ENCODE measurements around the gene AIP.

AIP gene

GRCh38 chr11:67523556-67524479 lies 41.0 kb downstream of the AIP start:
- Histone ChIP-seq H3K27ac (ENCODE audit: low read depth, low read length, severe bottlenecking) (no peak overlapping the region), H3K36me3 (ENCODE audit: control insufficient read depth, insufficient read depth, low read length) (no peaks in the 10 kb centered on the region), H3K9me3 (ENCODE audit: control insufficient read depth, low read length) (no peaks in the 10 kb centered on the region), H3K4me3 (ENCODE audit: extremely low read depth, insufficient read depth, low read length, poor library complexity, severe bottlenecking) (no peak overlapping the region), H3K4me1 (ENCODE audit: control insufficient read depth, insufficient read depth, low read length, poor library complexity, severe bottlenecking) (no peaks in the 10 kb centered on the region)
- 90 to 93% methylated on average over 14 to 22 of the region's 25 CpGs for WGBS, 2 experiments (ENCODE audit: insufficient coverage in 2 of 2)

GRCh38 chr11:67524480-67524808 lies 41.6 kb downstream of the AIP start:
- H3K27ac ChIP-seq (ENCODE audit: low read depth, low read length, severe bottlenecking), result no peak overlapping the region
- 91 to 93% methylated on average over 8 to 9 of the region's 9 CpGs for WGBS, 2 experiments (ENCODE audit: insufficient coverage in 2 of 2)
- H3K9me3 ChIP-seq (ENCODE audit: control insufficient read depth, low read length), result no peaks in the 10 kb centered on the region
- H3K4me1 ChIP-seq (ENCODE audit: control insufficient read depth, insufficient read depth, low read length, poor library complexity, severe bottlenecking), result no peaks in the 10 kb centered on the region
- no peak overlapping the region for H3K4me3 ChIP-seq (ENCODE audit: extremely low read depth, insufficient read depth, low read length, poor library complexity, severe bottlenecking)
- no peaks in the 10 kb centered on the region for H3K36me3 ChIP-seq (ENCODE audit: control insufficient read depth, insufficient read depth, low read length)

GRCh38 chr11:67525275-67525976 lies 42.6 kb downstream of the AIP start:
- Histone ChIP-seq H3K27ac (ENCODE audit: low read depth, low read length, severe bottlenecking) (no peak overlapping the region), H3K36me3 (ENCODE audit: control insufficient read depth, insufficient read depth, low read length) (no peaks in the 10 kb centered on the region), H3K9me3 (ENCODE audit: control insufficient read depth, low read length) (no peaks in the 10 kb centered on the region), H3K4me3 (ENCODE audit: extremely low read depth, insufficient read depth, low read length, poor library complexity, severe bottlenecking) (no peak overlapping the region), H3K4me1 (ENCODE audit: control insufficient read depth, insufficient read depth, low read length, poor library complexity, severe bottlenecking) (no peaks in the 10 kb centered on the region)
- 82 to 86% methylated on average over 4 of the region's 5 CpGs for WGBS, 2 experiments (ENCODE audit: insufficient coverage in 2 of 2)

GRCh38 chr11:67528376-67528775 lies 45.5 kb downstream of the AIP start:
- H3K9me3 ChIP-seq (ENCODE audit: control insufficient read depth, low read length), result peaks cover 16% of the 10 kb centered on the region
- H3K4me3 ChIP-seq (ENCODE audit: extremely low read depth, insufficient read depth, low read length, poor library complexity, severe bottlenecking), result no peak overlapping the region
- H3K27ac ChIP-seq (ENCODE audit: low read depth, low read length, severe bottlenecking), result no peak overlapping the region
- no peaks in the 10 kb centered on the region for H3K36me3 ChIP-seq (ENCODE audit: control insufficient read depth, insufficient read depth, low read length)
- no peaks in the 10 kb centered on the region for H3K4me1 ChIP-seq (ENCODE audit: control insufficient read depth, insufficient read depth, low read length, poor library complexity, severe bottlenecking)
- WGBS, 2 experiments (ENCODE audit: insufficient coverage in 2 of 2), result 57 to 88% methylated on average over 1 to 4 of the region's 4 CpGs

GRCh38 chr11:67530282-67530592 lies 47.4 kb downstream of the AIP start:
- Histone ChIP-seq H3K36me3 (ENCODE audit: control insufficient read depth, insufficient read depth, low read length) (no peaks in the 10 kb centered on the region), H3K4me1 (ENCODE audit: control insufficient read depth, insufficient read depth, low read length, poor library complexity, severe bottlenecking) (no peaks in the 10 kb centered on the region), H3K4me3 (ENCODE audit: extremely low read depth, insufficient read depth, low read length, poor library complexity, severe bottlenecking) (no peak overlapping the region), H3K9me3 (ENCODE audit: control insufficient read depth, low read length) (peaks cover 27% of the 10 kb centered on the region), H3K27ac (ENCODE audit: low read depth, low read length, severe bottlenecking) (no peak overlapping the region)
- WGBS, 2 experiments (ENCODE audit: insufficient coverage in 2 of 2), result 86 to 96% methylated on average over 1 to 4 of the region's 5 CpGs

- 61 to 89% methylated on average over 1 to 2 of the region's 2 CpGs for WGBS, 2 experiments (ENCODE audit: insufficient coverage in 2 of 2)
- no peak overlapping the region for H3K27ac ChIP-seq (ENCODE audit: low read depth, low read length, severe bottlenecking)
- no peaks in the 10 kb centered on the region for H3K4me1 ChIP-seq (ENCODE audit: control insufficient read depth, insufficient read depth, low read length, poor library complexity, severe bottlenecking)
- peaks cover 39% of the 10 kb centered on the region for H3K9me3 ChIP-seq (ENCODE audit: control insufficient read depth, low read length)
- H3K36me3 ChIP-seq (ENCODE audit: control insufficient read depth, insufficient read depth, low read length), result no peaks in the 10 kb centered on the region
- no peak overlapping the region for H3K4me3 ChIP-seq (ENCODE audit: extremely low read depth, insufficient read depth, low read length, poor library complexity, severe bottlenecking)
Measured at GRCh38 chr11:67532889-67533288, 50.1 kb downstream of the AIP start.

- WGBS, 2 experiments (ENCODE audit: insufficient coverage in 2 of 2), result 25 to 29% methylated on average over 2 of the region's 4 CpGs
- no peak overlapping the region for H3K4me3 ChIP-seq (ENCODE audit: extremely low read depth, insufficient read depth, low read length, poor library complexity, severe bottlenecking)
- peaks cover 39% of the 10 kb centered on the region for H3K9me3 ChIP-seq (ENCODE audit: control insufficient read depth, low read length)
- no peak overlapping the region for H3K27ac ChIP-seq (ENCODE audit: low read depth, low read length, severe bottlenecking)
- H3K4me1 ChIP-seq (ENCODE audit: control insufficient read depth, insufficient read depth, low read length, poor library complexity, severe bottlenecking), result no peaks in the 10 kb centered on the region
- H3K36me3 ChIP-seq (ENCODE audit: control insufficient read depth, insufficient read depth, low read length), result no peaks in the 10 kb centered on the region
Measured at GRCh38 chr11:67534070-67534679, 51.3 kb downstream of the AIP start.

GRCh38 chr11:67535561-67535960 lies 52.7 kb downstream of the AIP start:
- no peaks in the 10 kb centered on the region for H3K4me1 ChIP-seq (ENCODE audit: control insufficient read depth, insufficient read depth, low read length, poor library complexity, severe bottlenecking)
- 69 to 83% methylated on average over 1 of the region's 1 CpG for WGBS, 2 experiments (ENCODE audit: insufficient coverage in 2 of 2)

GRCh38 chr11:67538306-67538705 lies 55.5 kb downstream of the AIP start:
- WGBS, 2 experiments (ENCODE audit: insufficient coverage in 2 of 2), result 81 to 90% methylated on average over 6 of the region's 6 CpGs
- Histone ChIP-seq H3K27ac (ENCODE audit: low read depth, low read length, severe bottlenecking) (no peak overlapping the region), H3K4me1 (ENCODE audit: control insufficient read depth, insufficient read depth, low read length, poor library complexity, severe bottlenecking) (no peaks in the 10 kb centered on the region), H3K36me3 (ENCODE audit: control insufficient read depth, insufficient read depth, low read length) (no peaks in the 10 kb centered on the region), H3K4me3 (ENCODE audit: extremely low read depth, insufficient read depth, low read length, poor library complexity, severe bottlenecking) (no peak overlapping the region), H3K9me3 (ENCODE audit: control insufficient read depth, low read length) (peaks cover 24% of the 10 kb centered on the region)

More at GRCh38 chr11:67535561-67535960, 52.7 kb downstream of the AIP start:
- Histone ChIP-seq H3K27ac (ENCODE audit: low read depth, low read length, severe bottlenecking) (no peak overlapping the region), H3K4me3 (ENCODE audit: extremely low read depth, insufficient read depth, low read length, poor library complexity, severe bottlenecking) (no peak overlapping the region), H3K36me3 (ENCODE audit: control insufficient read depth, insufficient read depth, low read length) (no peaks in the 10 kb centered on the region), H3K9me3 (ENCODE audit: control insufficient read depth, low read length) (peaks cover 39% of the 10 kb centered on the region)

GRCh38 chr11:67538823-67539505 lies 56.1 kb downstream of the AIP start:
- Histone ChIP-seq H3K36me3 (ENCODE audit: control insufficient read depth, insufficient read depth, low read length) (no peaks in the 10 kb centered on the region), H3K4me3 (ENCODE audit: extremely low read depth, insufficient read depth, low read length, poor library complexity, severe bottlenecking) (no peak overlapping the region)

More at GRCh38 chr11:67538823-67539505, 56.1 kb downstream of the AIP start:
- Histone ChIP-seq H3K9me3 (ENCODE audit: control insufficient read depth, low read length) (peaks cover 17% of the 10 kb centered on the region), H3K27ac (ENCODE audit: low read depth, low read length, severe bottlenecking) (no peak overlapping the region), H3K4me1 (ENCODE audit: control insufficient read depth, insufficient read depth, low read length, poor library complexity, severe bottlenecking) (no peaks in the 10 kb centered on the region)
- 94 to 97% methylated on average over 8 to 9 of the region's 10 CpGs for WGBS, 2 experiments (ENCODE audit: insufficient coverage in 2 of 2)

Measured in mesodermal cell (in vitro differentiated cells).